HG02938 (cell line): ENCODE data around the gene ZNF664.

Source experiments
- ATAC-seq: cut with Tn5 transposase; IDR thresholded peaks from one replicate; pipeline ENCODE4 v1.9.1; 2021; ENCODE audit warnings: mild to moderate bottlenecking, moderate library complexity; ENCODE audit not compliant: unreplicated experiment

ZNF664 gene

DNA sequence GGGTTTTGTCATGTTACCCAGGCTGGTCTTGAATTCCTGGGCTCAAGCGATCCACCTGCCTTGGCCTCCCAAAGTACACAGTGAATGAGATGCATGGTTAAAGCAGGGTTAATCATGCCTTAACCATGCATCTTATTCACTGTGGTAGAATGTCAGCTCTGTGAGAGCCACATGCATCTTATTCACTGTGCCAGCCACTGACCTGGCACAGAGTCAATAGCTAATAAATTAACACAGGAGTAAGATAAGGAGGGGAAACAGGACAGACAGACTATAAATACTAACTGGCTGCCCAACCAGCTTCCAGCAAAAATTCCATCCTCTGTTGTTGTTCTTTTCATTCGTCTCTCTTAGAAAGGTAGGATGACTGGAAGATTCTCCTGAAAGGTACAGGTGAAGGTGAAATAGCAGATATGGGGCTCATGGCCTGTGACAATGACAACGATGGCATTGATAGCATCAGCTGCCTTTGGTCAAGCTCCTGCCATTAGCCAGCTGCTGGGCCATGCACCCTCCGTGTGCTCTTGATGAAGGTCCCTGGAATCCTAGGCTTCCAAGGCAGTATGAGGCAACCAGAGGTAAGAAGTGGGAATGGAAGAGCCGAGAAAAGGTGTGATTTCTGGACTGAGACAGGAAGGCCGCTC is 76.6 kb downstream of the ZNF664 start:
- no peak for ATAC-seq

DNA sequence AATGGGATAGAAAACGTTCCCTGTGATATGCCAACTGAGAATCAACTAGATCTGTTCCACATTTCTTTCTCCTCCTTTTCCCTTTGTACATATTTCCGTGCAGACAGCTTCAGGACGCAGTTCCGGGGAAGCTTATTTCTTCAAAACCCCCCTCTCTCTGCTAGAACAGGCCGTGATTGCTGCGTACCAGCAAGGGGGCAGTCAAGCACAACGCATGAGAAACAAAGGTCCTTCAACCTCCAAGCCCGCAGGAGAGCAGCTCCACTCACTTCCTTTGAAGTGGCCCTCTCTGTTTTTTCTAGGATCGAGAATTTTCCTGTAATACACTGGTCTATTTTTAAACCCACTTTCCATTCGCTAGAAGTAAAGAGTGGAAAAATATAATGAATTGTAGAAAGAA is 80.8 kb downstream of the ZNF664 start:
- ATAC-seq = no peak

DNA sequence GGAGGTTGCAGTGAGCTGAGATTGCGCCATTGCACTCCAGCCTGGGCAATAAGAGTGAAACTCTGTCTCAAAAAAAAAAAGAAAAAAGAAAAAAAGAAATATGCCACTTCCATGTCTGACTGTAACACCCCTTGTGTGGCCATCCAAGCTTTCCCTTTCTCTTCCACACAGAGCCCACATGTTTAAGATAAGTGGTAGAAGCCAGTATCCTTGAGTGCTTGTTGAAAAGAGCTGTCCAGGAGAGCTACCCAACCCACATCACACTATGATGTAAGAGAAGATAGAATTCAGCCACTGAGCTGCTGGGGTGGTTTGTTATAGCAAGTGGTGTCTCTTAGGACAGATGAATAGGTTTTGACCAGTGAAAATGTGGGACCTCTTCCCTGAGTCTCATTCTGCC is 82.1 kb downstream of the ZNF664 start:
- no peak for ATAC-seq

DNA sequence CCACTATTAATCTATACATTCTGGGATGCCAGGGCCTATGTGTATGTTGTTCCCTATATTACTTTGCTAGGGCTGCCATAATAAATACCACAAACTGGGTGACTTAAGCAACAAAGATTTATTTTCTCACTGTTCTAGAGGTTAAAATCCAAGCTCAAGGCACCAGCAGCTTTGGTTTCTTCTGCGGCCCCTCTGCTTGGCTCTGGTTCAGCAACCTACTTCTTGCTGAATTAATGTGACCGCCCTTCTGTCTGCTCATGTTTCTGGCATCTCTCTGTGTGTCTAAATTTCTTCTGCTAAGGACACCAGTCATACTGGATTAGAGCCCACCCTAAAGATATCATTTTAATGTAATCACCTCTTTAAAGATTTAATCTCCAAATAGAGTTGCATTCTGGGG is 84.7 kb downstream of the ZNF664 start:
- ATAC-seq = no peak

DNA sequence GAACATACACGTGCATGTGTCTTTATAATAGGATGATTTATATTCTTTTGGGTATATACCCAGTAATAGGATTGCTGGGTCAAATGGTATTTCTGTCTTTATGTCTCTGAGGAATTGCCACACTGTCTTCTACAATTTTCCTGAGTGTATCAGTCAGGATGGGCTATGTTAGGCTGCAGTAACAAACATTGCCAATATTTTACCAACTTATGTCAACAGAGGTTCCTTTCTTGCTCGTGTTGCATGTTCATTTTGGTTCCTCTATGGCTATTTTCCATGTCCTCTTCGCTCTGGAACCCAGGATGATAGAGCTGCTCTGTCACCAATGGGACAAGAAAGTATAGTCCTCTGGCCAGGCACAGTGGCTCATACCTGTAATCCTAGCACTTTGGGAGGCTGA is 86.7 kb downstream of the ZNF664 start:
- ATAC-seq = no peak
